Measurements from ENCODE around the gene MRPL10. TPM values are rescaled to one million over a fixed set of nuclear protein-coding genes. Genes with fewer than 3 reads are reported as not detected.

MRPL10 gene
- total RNA-seq (2014; rRNA removed; shearing (Covaris generic); ENCODE audit: low replicate concordance): 61.4 and 63.9 TPM in 2 replicates

- peak; percentile 88 for DNase-seq (ENCODE audit: low read depth)
- in situ Hi-C loops (cut with HindIII; ENCODE audit: low pct_unique_long_range_greater_than_20kb, low sequenced_read_pairs): no loop called here
Measured at GRCh38 chr17:47831003-47831933, at the start of gene MRPL10, which contains the start of gene LRRC46. MRPL10 (minus strand) TSS chr17:47831541; CDS start chr17:47831511, 30 bp downstream. LRRC46 (plus strand) TSS chr17:47831670; CDS start chr17:47831990, 320 bp downstream.

GRCh38 chr17:47879776-47880454 lies 48.6 kb upstream of the MRPL10 start:
- no peak for DNase-seq (ENCODE audit: low read depth)
- in situ Hi-C loops (cut with HindIII; ENCODE audit: low pct_unique_long_range_greater_than_20kb, low sequenced_read_pairs): no loop called here

- in situ Hi-C loops (cut with HindIII; ENCODE audit: low pct_unique_long_range_greater_than_20kb, low sequenced_read_pairs): no loop called here
- no peak for DNase-seq (ENCODE audit: low read depth)
Measured at GRCh38 chr17:47879028-47879585, 47.8 kb upstream of the MRPL10 start.

GRCh38 chr17:47878203-47879027 lies 47.1 kb upstream of the MRPL10 start:
- in situ Hi-C loops (cut with HindIII; ENCODE audit: low pct_unique_long_range_greater_than_20kb, low sequenced_read_pairs): no loop called here
- no peak for DNase-seq (ENCODE audit: low read depth)

- no peak for DNase-seq (ENCODE audit: low read depth)
- in situ Hi-C loops (cut with HindIII; ENCODE audit: low pct_unique_long_range_greater_than_20kb, low sequenced_read_pairs): no loop called here
Measured at GRCh38 chr17:47877368-47878034, 46.2 kb upstream of the MRPL10 start.

- no peak for DNase-seq (ENCODE audit: low read depth)
- in situ Hi-C loops (cut with HindIII; ENCODE audit: low pct_unique_long_range_greater_than_20kb, low sequenced_read_pairs): no loop called here
Measured at GRCh38 chr17:47875011-47875985, 44.0 kb upstream of the MRPL10 start.

- in situ Hi-C loops (cut with HindIII; ENCODE audit: low pct_unique_long_range_greater_than_20kb, low sequenced_read_pairs): no loop called here
Measured at GRCh38 chr17:47873200-47874090, 42.1 kb upstream of the MRPL10 start.

GRCh38 chr17:47872651-47873161 lies 41.4 kb upstream of the MRPL10 start:
- DNase-seq (ENCODE audit: low read depth): no peak

More at GRCh38 chr17:47873200-47874090, 42.1 kb upstream of the MRPL10 start:
- no peak for DNase-seq (ENCODE audit: low read depth)

GRCh38 chr17:47872019-47872650 lies 40.8 kb upstream of the MRPL10 start:
- in situ Hi-C loops (cut with HindIII; ENCODE audit: low pct_unique_long_range_greater_than_20kb, low sequenced_read_pairs): no loop called here
- DNase-seq (ENCODE audit: low read depth): no peak

More at GRCh38 chr17:47872651-47873161, 41.4 kb upstream of the MRPL10 start:
- in situ Hi-C loops (cut with HindIII; ENCODE audit: low pct_unique_long_range_greater_than_20kb, low sequenced_read_pairs): no loop called here

GRCh38 chr17:47871048-47871447 lies 39.7 kb upstream of the MRPL10 start:
- no peak for DNase-seq (ENCODE audit: low read depth)
- in situ Hi-C loops (cut with HindIII; ENCODE audit: low pct_unique_long_range_greater_than_20kb, low sequenced_read_pairs): no loop called here

GRCh38 chr17:47870056-47870455 lies 38.7 kb upstream of the MRPL10 start:
- in situ Hi-C loops (cut with HindIII; ENCODE audit: low pct_unique_long_range_greater_than_20kb, low sequenced_read_pairs): no loop called here
- no peak for DNase-seq (ENCODE audit: low read depth)

- in situ Hi-C loops (cut with HindIII; ENCODE audit: low pct_unique_long_range_greater_than_20kb, low sequenced_read_pairs): no loop called here
Measured at GRCh38 chr17:47869114-47869513, 37.8 kb upstream of the MRPL10 start.

GRCh38 chr17:47867813-47868533 lies 36.6 kb upstream of the MRPL10 start:
- in situ Hi-C loops (cut with HindIII; ENCODE audit: low pct_unique_long_range_greater_than_20kb, low sequenced_read_pairs): no loop called here
- DNase-seq (ENCODE audit: low read depth): no peak

More at GRCh38 chr17:47869114-47869513, 37.8 kb upstream of the MRPL10 start:
- no peak for DNase-seq (ENCODE audit: low read depth)

- in situ Hi-C loops (cut with HindIII; ENCODE audit: low pct_unique_long_range_greater_than_20kb, low sequenced_read_pairs): no loop called here
- no peak for DNase-seq (ENCODE audit: low read depth)
Measured at GRCh38 chr17:47866941-47867340, 35.6 kb upstream of the MRPL10 start.

All from Caki2 (cell line).